ENCODE data around the gene RAP1GAP. TPM values are rescaled to one million over a fixed set of nuclear protein-coding genes. Genes with fewer than 3 reads are reported as not detected.

The RAP1GAP gene
- polyA plus RNA-seq, 1 donor from 2014 or later = 9.8 TPM

DNA sequence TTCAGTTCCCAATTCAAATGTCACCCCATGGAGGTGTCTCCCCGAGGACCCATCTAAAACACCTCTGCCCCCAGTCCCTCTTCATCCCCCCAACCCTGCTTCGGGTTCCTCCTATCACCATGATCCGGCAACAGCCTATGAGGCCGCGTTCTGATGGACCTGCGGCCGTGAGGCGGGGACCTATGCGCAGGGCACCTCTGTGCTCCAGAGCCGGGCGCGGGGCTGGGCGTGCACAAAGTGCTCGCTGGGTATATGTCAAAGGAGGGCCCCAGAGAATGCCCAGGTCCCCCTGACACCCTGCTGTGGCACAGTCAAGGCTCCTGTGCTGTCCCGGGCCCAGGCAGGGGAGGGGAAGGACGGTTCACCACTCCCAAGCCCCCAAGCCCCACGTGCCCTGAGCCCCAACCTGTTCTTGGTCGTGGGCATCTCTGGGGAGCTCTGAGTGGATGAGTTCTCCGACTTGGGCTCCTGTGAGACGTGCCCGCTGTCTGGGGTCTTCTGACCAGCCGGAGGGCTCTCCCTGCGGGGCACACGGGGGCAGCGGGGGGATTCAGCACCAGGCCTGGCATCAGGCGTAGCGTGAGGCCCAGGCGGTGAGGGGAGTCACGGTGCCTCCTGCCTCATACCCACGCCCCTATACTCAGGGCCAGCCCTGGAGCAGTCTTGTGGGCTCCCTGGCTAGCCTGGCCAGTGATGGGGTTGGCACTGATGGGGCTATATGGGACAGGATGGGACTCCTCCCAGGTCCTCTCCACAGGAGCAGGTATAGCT lies 67.7 kb downstream of the RAP1GAP start:
- Histone ChIP-seq H3K9me2 (ENCODE audit: insufficient read depth, low read length) (no peaks in the 10 kb centered on the region), H3K4me3 (ENCODE audit: low read length) (no peak overlapping the region), H3K79me2 (replicated peaks; ENCODE audit: insufficient read depth, low read length) (no peaks in the 10 kb centered on the region), H4K20me1 (ENCODE audit: insufficient read depth) (no peaks in the 10 kb centered on the region), H3K27me3 (ENCODE audit: insufficient read depth, low read depth, low read length) (no peaks in the 10 kb centered on the region), H3K27ac (ENCODE audit: low read length) (no peak overlapping the region), H3K4me2 (ENCODE audit: low read length) (no peak overlapping the region), H3K9ac (ENCODE audit: low read length) (no peak overlapping the region), H3K9me3 (ENCODE audit: low read length) (no peaks in the 10 kb centered on the region), H2AFZ (ENCODE audit: low read depth, low read length) (no peak overlapping the region), H3K36me3 (ENCODE audit: insufficient read depth, low read length) (no peaks in the 10 kb centered on the region), H3F3A (ENCODE audit: insufficient read depth, low read length, poor library complexity, severe bottlenecking) (no peaks in the 10 kb centered on the region)
- TF ChIP-seq, protein P1, sequence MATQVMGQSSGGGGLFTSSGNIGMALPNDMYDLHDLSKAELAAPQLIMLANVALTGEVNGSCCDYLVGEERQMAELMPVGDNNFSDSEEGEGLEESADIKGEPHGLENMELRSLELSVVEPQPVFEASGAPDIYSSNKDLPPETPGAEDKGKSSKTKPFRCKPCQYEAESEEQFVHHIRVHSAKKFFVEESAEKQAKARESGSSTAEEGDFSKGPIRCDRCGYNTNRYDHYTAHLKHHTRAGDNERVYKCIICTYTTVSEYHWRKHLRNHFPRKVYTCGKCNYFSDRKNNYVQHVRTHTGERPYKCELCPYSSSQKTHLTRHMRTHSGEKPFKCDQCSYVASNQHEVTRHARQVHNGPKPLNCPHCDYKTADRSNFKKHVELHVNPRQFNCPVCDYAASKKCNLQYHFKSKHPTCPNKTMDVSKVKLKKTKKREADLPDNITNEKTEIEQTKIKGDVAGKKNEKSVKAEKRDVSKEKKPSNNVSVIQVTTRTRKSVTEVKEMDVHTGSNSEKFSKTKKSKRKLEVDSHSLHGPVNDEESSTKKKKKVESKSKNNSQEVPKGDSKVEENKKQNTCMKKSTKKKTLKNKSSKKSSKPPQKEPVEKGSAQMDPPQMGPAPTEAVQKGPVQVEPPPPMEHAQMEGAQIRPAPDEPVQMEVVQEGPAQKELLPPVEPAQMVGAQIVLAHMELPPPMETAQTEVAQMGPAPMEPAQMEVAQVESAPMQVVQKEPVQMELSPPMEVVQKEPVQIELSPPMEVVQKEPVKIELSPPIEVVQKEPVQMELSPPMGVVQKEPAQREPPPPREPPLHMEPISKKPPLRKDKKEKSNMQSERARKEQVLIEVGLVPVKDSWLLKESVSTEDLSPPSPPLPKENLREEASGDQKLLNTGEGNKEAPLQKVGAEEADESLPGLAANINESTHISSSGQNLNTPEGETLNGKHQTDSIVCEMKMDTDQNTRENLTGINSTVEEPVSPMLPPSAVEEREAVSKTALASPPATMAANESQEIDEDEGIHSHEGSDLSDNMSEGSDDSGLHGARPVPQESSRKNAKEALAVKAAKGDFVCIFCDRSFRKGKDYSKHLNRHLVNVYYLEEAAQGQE (IDR thresholded peaks at IDR 0.05; ENCODE audit: borderline replicate concordance) = no peak
- no peak for TF ChIP-seq POLR2AphosphoS5 (IDR thresholded peaks at IDR 0.05)
- no peak for TF ChIP-seq RAD21 (conservative IDR thresholded peaks at IDR 0.05)
- TF ChIP-seq TAF1 (IDR thresholded peaks at IDR 0.05; ENCODE audit: low read depth) = no peak
- TF ChIP-seq EP300 (conservative IDR thresholded peaks at IDR 0.05; ENCODE audit: poor library complexity, severe bottlenecking) = no peak
- TF ChIP-seq, protein P2, sequence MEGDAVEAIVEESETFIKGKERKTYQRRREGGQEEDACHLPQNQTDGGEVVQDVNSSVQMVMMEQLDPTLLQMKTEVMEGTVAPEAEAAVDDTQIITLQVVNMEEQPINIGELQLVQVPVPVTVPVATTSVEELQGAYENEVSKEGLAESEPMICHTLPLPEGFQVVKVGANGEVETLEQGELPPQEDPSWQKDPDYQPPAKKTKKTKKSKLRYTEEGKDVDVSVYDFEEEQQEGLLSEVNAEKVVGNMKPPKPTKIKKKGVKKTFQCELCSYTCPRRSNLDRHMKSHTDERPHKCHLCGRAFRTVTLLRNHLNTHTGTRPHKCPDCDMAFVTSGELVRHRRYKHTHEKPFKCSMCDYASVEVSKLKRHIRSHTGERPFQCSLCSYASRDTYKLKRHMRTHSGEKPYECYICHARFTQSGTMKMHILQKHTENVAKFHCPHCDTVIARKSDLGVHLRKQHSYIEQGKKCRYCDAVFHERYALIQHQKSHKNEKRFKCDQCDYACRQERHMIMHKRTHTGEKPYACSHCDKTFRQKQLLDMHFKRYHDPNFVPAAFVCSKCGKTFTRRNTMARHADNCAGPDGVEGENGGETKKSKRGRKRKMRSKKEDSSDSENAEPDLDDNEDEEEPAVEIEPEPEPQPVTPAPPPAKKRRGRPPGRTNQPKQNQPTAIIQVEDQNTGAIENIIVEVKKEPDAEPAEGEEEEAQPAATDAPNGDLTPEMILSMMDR (IDR thresholded peaks at IDR 0.05; ENCODE audit: poor library complexity, severe bottlenecking) = no peak
- no peak for TF ChIP-seq SMC3 (conservative IDR thresholded peaks at IDR 0.05; ENCODE audit: poor library complexity)
- TF ChIP-seq MXI1 (conservative IDR thresholded peaks at IDR 0.05; ENCODE audit: poor library complexity, severe bottlenecking) = no peak
- no peak for TF ChIP-seq EZH2 (IDR thresholded peaks at IDR 0.05; ENCODE audit: borderline replicate concordance, insufficient read depth, low read length, poor library complexity, severe bottlenecking)

DNA sequence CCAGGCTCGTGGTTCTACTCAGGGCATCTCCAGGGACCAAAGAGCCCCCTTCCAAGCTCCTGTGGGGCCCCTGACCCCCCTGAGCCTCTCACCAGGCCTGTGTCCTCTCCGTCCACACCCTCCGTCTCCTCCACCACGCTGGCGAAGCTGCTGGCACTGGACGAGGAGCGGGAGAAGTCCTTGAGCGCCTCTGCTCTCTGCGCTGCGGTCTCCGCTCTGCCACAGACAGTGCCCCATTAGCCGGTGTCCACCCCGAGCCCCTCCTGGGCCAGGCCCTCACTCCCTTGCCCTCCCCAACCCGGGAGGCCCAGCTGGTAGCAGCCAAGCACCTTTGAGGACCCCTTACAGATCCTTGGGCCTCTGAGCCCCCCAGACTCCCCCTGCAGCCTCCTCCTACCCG lies 69.8 kb downstream of the RAP1GAP start:
- H3K4me3 ChIP-seq (ENCODE audit: low read length) = no peak overlapping the region
- no peak for TF ChIP-seq EZH2 (IDR thresholded peaks at IDR 0.05; ENCODE audit: borderline replicate concordance, insufficient read depth, low read length, poor library complexity, severe bottlenecking)
- TF ChIP-seq, protein P2 (IDR thresholded peaks at IDR 0.05; ENCODE audit: poor library complexity, severe bottlenecking) = no peak
- TF ChIP-seq POLR2AphosphoS5 (IDR thresholded peaks at IDR 0.05) = no peak
- no peak for TF ChIP-seq EP300 (conservative IDR thresholded peaks at IDR 0.05; ENCODE audit: poor library complexity, severe bottlenecking)
- no peak for TF ChIP-seq MXI1 (conservative IDR thresholded peaks at IDR 0.05; ENCODE audit: poor library complexity, severe bottlenecking)
- TF ChIP-seq, protein P1 (IDR thresholded peaks at IDR 0.05; ENCODE audit: borderline replicate concordance) = no peak
- H2AFZ ChIP-seq (ENCODE audit: low read depth, low read length) = no peak overlapping the region
- no peak overlapping the region for H3K4me2 ChIP-seq (ENCODE audit: low read length)
- no peaks in the 10 kb centered on the region for H3K9me2 ChIP-seq (ENCODE audit: insufficient read depth, low read length)
- no peaks in the 10 kb centered on the region for H3F3A ChIP-seq (ENCODE audit: insufficient read depth, low read length, poor library complexity, severe bottlenecking)
- H3K9ac ChIP-seq (ENCODE audit: low read length) = no peak overlapping the region
- H3K27me3 ChIP-seq (ENCODE audit: insufficient read depth, low read depth, low read length) = no peaks in the 10 kb centered on the region
- H3K79me2 ChIP-seq (replicated peaks; ENCODE audit: insufficient read depth, low read length) = no peaks in the 10 kb centered on the region
- no peaks in the 10 kb centered on the region for H3K9me3 ChIP-seq (ENCODE audit: low read length)
- H3K36me3 ChIP-seq (ENCODE audit: insufficient read depth, low read length) = no peaks in the 10 kb centered on the region
- no peak overlapping the region for H3K27ac ChIP-seq (ENCODE audit: low read length)
- no peaks in the 10 kb centered on the region for H4K20me1 ChIP-seq (ENCODE audit: insufficient read depth)

All from neural cell (in vitro differentiated cells).